DMS114 treated with DMSO at 0.1 percent for 48 hours (cell line): ENCODE data around the gene NDUFB2.
"Not testable (repeated sequence)": the region's sequence is repeated elsewhere in the genome, so short reads cannot be mapped to it uniquely, and the experiment has no call there.

Experiments used
- DNase-seq: peaks from one replicate; lab custom pipeline; 2025; ENCODE audit not compliant: unreplicated experiment; lab: John Stamatoyannopoulos, UW

Gene NDUFB2

DNA sequence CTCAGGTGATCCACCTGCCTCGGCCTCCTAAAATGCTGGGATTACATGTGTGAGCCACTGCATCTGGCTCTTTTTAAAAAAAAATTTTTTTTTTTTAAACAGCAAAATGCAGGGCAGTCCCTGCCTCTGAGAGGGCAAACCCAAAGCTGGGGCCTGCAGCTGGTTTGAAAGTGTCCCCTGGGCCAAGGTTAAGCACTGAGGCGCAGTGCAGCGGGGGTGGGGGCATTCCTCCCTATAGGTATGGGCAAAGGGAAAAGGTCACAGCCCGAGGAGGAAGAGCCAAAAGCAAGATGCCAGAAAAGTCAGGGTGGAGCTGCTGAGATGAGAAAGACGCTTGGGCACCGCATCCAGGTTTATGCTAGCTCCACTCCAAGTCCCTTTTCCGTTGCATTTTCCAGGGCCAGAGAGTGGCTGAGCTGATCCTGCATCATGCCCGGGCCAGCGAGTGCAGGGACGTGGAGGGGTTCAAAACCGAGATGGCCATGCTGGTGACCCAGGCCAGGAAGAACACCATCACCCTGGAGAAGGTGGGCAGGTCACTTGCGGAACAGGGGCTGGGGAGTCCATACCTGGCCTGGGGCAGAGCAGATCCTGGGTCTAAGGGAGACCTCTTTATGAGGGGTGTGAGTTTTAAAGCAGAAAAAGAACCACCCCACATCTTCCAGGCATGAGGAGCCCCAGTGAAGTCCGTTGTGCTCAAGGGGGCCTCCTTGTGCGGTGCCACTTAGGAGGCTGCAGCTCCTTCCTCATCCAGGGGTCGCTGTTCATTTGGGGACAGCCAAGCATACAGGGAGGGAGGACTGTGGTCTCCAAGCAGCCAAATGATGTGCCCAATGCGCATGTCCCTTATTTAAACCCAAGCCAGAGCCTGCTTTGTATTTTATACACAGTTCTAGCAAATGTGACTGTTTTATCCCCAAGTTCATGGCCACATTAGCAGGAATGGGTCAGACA is 7.0 kb upstream of the NDUFB2 start:
- DNase-seq: no peak

DNA sequence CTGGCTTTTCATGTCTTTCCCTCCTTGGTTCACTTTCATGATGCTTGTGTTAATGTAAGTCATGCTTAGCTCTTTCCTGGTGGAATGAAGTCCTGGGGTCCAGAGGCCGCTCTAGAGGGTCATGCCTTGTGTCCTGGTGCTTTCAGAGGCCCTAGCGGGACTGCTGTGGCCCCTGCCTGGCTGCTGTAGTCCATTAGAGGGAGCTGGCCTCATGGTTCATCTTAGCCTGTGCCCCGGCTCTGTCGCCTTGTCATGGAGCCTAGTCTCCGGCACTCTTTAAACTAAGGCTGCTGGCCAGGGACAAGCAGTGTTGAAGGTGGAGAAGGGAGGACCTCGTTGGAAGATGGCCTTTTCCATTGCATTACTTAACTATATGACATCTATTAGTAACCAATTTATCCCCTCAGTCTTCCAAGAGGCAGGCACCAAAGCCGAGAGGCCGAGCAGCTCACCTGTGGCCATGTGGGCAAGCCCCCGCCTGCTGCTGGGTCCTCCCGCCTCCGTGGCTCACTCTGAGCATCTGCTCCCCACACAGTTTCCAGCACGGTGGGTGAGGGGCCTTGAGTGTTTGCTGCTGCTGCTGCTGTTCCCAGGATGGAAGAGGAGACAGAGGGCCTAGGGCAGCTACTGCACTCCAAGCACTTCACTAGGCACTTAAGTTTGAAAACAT is 5.0 kb upstream of the NDUFB2 start:
- no peak for DNase-seq

DNA sequence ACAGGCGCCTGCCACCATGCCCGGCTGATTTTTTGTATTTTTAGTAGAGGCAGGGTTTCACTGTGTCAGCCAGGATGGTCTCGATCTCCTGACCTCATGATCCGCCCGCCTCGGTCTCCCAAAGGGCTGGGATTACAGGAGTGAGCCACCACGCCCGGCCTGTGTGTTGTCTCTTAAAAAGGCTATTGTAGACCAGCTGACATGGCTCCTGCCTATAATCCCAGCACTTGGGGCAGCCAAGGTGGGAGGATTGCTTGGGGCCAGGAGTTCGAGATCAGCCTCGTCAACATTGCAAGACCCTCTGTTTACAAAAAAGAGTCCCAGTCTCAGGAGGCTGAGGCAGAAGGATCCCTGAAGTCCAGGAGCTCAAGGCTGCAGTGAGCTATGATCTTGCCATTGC is 2.7 kb upstream of the NDUFB2 start:
- not testable (repeated sequence) for DNase-seq

DNA sequence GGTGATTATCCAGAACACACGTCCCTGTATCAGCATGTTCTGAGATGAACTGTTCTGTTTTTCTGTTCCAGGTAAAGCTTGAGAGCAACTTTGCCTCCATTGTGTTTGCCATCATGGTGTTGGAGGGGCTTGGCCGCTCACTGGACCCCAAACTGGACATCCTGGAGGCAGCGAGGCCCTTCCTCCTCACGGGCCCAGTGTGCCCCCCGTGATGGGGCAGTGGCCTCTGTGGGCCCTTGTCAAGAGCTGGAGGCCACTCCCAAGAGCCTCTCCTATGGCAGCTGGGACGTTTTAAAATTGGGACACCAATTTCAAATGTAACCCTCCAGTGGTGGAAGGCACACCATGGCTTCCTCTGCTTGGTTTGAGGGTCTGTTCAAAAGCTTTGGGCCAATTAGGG is 1.9 kb upstream of the NDUFB2 start:
- no peak for DNase-seq

DNA sequence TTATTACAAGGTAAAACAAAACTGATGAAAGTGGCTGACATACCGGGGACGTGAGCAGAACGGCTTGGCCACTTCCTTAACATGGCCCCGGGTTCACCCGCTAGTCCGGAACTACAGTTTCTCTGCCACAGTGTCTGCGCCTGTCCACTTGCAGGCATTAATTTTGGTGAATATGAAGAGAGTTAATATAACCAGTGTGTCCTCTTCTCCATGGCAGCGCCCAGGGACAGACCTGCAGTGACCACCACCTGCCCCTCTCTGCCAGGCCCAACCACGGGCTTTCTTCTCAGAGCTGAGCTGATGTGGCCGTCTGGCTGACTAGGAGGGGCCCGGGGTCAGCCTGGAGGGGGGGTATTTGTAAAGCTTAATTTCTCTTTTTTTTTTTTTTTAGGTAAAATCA is 1.1 kb upstream of the NDUFB2 start:
- DNase-seq: no peak

DNA sequence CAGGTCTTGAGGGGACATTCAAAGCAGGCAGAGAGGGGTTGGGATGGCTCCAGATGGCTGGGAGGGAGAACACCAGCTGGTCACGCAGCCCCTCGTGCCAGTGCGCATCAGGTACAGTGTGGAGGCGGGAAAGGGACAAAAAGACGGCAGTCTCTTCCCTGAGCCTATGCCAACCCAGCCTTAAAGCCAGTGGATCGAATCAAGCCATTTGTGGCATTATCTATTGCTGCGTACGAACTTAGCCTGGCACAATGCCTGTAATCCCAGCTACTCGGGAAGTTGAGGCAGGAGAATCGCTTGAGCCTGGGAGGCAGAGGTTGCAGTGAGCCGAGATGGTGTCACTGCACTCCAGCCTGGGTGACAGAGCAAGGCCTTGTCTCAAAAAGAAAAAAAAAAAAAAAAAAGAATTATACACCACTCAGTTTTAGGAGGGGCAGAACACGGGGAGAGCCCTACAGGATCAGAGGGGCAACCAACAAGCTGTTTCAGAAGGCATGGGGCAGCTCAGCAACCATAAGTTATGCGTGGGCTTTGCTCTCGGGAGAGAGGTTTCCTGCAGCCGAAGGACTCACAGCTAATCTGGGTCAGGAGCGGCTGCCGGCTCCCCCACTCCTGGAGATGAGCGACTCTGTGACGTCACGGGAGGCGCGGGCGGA is 356 bp upstream of the NDUFB2 start:
- no peak for DNase-seq

DNA sequence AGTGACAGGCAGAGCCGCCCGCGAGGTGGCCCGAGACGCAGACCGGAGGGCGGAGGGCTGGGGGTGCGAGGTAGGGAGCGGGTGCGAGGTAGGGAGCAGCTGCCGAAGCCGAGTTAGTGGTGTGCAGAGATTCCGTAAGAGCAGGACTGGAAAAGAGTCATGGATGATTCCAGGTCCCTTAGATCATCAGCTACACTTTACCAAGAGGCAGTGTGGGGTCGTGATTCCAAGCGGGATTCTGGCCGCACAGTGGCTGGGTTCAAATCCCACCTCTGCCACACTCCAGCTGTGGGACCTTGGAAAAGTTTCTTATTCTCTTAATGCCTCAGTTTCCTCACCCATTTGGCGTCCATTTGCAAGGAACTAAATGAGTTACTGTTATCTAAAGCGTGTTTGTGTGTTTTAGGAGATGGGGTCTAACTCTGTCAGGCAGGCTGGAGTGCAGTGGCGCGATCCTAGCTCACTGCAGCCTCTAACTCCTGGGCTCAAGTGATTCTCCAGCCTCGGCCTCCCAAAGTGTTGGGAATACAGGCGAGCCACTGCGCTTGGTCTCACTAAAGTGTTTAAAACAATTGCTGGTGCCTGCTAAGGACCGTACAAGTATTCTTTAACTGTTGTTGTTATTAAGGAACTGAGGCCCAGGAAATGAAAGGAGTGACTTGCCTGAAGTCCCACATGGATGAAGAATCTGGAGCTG is 1.1 kb downstream of the NDUFB2 start:
- DNase-seq: no peak

DNA sequence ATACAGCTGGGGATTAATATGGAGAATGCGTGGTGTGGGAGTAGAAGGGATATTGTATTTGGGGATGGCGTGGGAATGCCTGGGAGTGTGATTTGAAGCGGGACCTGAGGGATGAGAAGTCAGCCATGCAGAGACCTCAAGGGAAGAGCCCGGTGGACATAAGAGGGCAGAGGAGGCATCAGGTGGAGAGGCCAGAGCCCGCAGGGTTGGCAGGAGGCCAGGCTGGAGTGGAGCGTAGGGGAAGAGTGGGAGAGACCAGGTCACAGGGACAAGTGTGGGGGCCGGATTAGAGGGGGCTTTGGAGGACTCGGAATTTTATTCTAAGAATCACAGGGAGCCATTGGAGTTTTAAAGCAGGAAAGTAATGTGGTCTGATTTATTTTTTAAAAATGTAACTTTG is 2.0 kb downstream of the NDUFB2 start:
- DNase-seq: no peak

DNA sequence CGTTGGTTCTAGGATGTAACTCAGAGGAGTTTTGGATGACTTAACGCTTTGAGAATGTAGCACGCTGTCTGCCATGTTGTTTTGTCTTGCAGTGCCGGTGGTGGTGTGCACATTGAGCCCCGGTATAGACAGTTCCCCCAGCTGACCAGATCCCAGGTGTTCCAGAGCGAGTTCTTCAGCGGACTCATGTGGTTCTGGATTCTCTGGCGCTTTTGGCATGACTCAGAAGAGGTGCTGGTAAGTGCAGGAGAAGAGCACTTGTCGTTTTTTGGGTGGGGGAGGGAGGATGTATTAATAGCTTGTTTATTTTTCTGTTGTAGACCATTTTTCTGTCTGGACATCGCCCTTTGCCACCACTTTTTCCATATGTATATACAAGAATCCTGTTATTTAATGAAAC is 6.3 kb downstream of the NDUFB2 start:
- DNase-seq: no peak

DNA sequence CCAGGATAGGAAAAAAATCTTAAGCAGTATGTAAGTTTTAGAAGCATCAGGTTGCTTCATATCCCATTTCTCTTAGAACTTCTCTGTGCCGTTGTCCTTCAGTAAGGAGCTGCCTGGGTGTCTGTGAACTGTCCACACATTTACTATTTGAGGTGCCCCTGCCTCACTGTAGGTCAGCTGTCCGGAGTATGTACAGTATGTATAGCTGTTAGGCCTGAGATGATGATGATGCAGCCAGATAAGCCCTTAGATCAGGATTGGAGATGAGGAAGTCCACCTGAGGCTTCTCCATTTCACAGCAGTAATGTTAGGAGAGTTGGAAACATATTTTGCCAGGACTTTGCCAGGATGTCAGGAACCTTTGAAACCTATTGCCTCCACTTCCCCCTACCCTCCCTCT is 7.7 kb downstream of the NDUFB2 start:
- no peak for DNase-seq

DNA sequence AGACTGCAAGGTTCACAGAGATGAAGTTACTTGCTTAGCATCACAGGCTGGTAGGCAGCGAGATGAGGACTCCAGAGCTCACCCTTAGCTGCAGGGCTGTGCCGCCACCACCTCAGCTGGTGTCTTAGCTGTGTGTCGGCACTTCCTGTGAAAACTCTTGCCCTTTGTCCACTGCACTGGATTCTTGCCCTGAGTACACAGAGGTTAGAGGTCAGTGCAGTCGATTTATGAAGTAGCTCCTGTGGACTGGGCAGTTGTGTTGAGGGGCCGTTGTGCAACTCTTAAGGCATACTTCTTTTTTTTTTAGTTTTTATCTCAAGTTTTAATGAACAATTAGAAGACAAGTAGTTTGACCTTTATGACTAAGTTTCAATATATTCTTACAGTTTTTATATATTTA is 10.6 kb downstream of the NDUFB2 start:
- no peak for DNase-seq

DNA sequence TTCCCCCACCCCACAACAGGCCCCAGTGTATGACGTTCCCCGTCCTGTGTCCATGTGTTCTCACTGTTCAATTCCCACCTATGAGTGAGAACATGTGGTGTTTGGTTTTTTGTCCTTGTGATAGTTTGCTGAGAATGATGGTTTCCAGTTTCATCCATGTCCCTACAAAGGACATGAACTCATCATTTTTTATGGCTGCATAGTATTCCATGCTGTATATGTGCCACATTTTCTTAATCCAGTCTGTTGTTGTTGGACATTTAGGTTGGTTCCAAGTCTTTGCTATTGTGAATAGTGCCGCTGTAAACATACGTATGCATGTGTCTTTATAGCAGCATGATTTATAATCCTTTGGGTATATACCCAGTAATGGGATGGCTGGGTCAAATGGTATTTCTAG is 12.3 kb downstream of the NDUFB2 start:
- DNase-seq: not testable (repeated sequence)

DNA sequence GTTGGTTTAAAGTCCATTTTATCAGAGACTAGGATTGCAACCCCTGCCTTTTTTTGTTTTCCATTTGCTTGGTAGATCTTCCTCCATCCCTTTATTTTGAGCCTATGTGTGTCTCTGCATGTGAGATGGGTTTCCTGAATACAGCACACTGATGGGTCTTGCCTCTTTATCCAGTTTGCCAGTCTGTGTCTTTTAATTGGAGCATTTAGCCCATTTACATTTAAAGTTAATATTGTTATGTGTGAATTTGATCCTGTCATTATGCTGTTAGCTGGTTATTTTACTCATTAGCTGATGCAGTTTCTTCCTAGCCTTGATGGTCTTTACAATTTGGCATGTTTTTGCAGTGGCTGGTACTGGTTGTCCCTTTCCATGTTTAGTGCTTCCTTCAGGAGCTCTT is 15.9 kb downstream of the NDUFB2 start:
- DNase-seq: not testable (repeated sequence)

DNA sequence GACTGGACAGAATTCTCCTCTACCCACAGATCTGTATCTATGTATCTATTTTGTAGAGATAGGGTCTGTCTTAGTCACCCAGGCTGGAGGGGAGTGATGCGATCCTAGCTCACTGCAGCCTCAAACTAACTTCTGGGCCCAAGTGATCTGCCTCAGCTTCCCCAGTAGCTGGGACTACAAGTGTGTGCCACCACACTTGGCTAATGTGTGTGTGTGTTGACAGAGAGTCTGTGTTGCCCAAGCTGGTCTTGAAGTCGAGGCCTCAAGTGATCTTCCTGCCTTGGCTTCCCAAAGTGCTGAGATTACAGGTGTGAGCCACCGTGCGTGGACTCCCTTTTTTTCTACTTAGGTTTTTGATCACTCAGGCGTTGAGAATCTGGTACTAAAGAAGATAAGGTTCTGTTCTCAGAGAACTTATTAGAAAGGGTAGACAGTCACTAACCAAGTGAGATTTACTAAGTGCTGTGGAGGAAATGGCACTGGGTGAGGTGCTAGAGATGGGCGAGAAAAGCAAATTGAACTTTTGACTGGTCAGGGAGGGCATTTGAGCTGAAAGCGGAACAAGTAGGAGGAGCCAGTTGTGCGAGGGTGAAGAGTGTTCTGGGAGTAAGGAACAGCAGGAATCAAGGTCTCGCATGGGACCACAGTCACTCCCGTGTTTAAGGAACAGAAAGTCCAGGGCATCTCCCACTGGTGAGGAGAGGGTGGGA is 18.0 kb downstream of the NDUFB2 start:
- no peak for DNase-seq

DNA sequence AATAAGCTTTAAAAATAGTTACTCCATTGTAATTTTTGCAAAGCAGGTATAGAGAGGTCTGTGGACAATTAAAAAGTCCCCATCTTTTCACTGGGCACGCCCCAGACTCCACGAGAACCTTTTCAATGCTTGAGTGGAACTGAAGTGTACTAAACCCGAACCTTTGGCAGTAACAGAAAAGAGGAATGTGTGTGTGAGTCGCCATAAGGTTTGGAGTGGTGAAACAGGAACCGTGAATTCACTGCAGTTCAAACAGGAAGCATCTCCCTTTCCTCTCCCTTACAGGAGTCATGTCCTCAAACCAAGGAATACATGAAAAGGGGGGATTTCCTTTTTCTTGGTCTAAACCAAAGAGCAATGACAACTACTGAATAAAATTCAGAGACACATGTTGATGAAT is 23.2 kb downstream of the NDUFB2 start:
- no peak for DNase-seq

DNA sequence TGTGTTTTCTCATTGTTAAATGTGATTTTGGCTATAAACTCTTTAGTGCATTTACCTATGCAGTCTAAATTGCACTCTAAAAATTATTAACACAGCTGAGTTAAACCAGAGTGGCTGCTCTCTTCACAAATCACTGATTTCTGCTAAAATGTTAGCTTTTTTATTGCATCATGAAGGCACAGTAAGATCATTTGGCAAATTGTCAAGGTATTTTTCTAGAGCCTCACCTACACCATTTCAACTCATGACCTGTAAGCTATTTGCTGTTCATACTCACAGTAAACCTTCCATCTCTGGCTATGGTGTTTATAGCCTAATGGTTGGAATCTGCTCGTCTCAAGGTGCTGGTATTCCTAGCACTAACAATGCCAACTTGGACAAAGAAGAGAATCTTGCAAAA is 25.7 kb downstream of the NDUFB2 start:
- no peak for DNase-seq

DNA sequence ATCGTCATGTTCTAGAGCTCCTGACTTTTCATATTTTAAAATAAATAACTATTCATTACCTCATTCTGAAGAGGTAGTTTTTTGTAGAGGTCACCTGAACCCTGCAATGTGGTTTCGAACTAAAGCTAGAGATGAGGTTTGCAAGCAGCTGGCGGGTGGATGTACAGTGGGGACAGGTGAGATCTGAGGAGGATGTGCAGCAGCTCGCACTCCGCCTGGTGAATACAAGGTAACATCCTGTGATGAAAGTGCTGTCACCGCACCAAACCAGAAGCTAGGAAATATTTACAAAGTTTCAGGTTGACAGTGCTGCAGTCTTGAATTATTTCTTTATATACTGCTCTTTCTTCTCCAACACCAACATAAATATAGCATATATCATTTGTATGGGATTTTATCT is 26.5 kb downstream of the NDUFB2 start:
- DNase-seq: no peak

DNA sequence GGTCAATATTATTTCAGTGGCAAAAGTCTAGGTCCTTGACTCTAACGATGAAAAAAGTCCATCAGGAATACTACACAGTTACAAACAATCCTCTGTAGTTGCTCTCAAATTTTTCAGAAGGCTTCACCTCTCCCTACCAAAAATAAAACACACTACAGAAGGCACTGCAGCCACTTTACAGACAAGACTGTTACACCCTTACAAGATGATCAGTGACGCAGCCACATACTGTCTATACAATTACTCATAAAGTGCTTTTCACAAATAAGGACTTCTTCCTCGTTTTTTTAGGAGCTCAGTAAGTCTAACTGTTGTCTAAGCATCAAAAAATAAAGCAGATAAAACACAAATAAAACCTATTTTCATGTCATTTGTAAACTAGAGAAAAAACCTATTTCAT is 27.1 kb downstream of the NDUFB2 start:
- DNase-seq: no peak

DNA sequence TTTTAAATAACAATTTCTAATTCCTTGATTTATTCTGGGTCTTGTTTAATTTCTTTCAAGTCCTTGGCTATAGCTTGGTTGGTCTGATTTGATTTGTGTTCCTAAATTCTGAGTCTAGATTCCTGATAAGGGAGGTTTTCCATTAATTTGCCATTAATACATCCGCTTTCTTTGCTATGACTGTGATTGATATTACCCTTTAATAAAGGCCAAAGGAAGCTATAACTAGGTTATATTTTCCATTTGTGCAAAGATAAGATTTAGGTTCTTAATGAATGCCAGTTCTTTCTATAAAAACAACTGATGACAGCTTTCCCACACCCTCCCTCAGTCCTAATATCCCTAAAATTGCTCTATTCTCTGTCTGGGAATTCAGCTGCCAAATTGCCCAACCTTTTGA is 28.2 kb downstream of the NDUFB2 start:
- DNase-seq: no peak

DNA sequence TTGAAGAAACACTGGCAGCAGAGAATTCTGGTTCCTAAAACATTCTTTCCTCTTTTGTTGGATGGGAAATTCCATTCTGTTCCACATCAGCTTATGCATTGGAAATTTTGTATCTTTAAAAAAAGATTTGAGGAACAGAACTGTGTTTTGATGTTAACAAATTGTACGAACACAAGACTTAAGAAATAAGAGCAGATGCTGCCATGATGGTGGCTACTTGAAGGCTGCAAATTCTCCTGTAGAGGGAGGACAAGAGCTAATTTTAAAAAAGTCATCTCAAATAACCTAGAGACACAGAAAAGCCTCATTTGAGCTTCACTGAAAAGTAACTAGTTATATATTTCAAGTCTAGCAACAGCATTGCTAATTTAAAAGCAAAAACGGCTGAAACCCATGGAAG is 29.8 kb downstream of the NDUFB2 start:
- DNase-seq: peak; percentile 19

DNA sequence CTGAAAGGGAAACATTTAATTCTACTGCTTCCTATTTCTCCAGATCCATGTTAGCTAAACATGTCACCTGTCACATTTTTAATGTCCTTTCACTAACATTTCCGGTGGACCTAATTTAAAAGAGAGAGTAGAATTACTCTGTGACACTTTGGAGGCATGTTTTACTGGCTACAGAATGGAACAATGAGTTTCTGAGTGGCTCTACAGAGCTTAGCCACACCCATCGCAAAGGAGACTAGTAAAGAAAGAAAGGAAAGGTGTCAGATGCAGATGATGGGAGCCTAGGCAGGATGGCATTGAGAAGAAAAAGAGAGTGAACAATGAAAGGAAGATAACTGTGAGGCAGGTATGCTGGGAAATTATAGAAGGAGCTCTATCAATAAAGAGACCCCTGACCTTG is 35.9 kb downstream of the NDUFB2 start:
- no peak for DNase-seq
